B cell (primary cell): Measurements from ENCODE around the gene FERMT3. TPM values are rescaled to one million over a fixed set of nuclear protein-coding genes. Genes with fewer than 3 reads are reported as not detected.

Source experiments
- ATAC-seq: fragments of 200-7000 bp; cut with Tn5 transposase; one replicate; pipeline ENCODE4 v1.10.0; 2021; ENCODE audit warnings: low read depth, mild to moderate bottlenecking, moderate number of reproducible peaks, moderate library complexity
- CTCF ChIA-PET: fragments of 350-600 bp; sonication (Branson Sonifier 250); formaldehyde crosslinking; loops from one replicate; lab custom pipeline; 2021; ENCODE audit warnings: antibody characterized with exemption, inconsistent platforms; lab: Charles Lee
- POLR2A ChIA-PET: fragments of 350-600 bp; sonication (Branson Sonifier 250); formaldehyde crosslinking; loops from one replicate; lab custom pipeline; 2021; ENCODE audit warnings: antibody characterized with exemption; lab: Charles Lee
- DNase-seq: peaks from one replicate; pipeline ENCODE4 v3.0.0; 2013
- H2AFZ ChIP-seq: 2 replicates; pipeline ENCODE4 v1.6.1; 2012; ENCODE audit warnings: mild to moderate bottlenecking, low read depth, low read length; ENCODE audit not compliant: insufficient read depth, poor library complexity, severe bottlenecking
- H3K27ac ChIP-seq, 2 donors: 1 replicate in 1 of 2; 2 replicates in 1 of 2; pipeline ENCODE4 v1.5.1; 2012 to 2013; ENCODE audit warnings: low read length in 2 of 2, mild to moderate bottlenecking in 2 of 2, moderate library complexity in 1 of 2
- H3K27me3 ChIP-seq, 4 experiments: fragments of 200-600 bp in 1 of 4; sonication (generic) in 1 of 4; replicated peaks in 1 of 4; 1 replicate in 2 of 4; 2 replicates in 2 of 4; pipeline versions ENCODE4 v1.6.1 to v1.7.0; 2013 to 2016; ENCODE audit warnings: low read length in 3 of 4, mild to moderate bottlenecking in 2 of 4, mixed read lengths in 1 of 4, moderate library complexity in 1 of 4; ENCODE audit not compliant: insufficient read depth in 4 of 4, control insufficient read depth in 3 of 4; ENCODE audit errors: control extremely low read depth in 1 of 4
- H3K36me3 ChIP-seq, 2 experiments: replicated peaks in 1 of 2; 1 replicate in 1 of 2; 2 replicates in 1 of 2; pipeline versions ENCODE4 v1.6.1 to v1.7.1; 2013; ENCODE audit warnings: low read length in 1 of 2; ENCODE audit not compliant: insufficient read depth in 2 of 2, control insufficient read depth in 1 of 2; ENCODE audit errors: control extremely low read depth in 1 of 2, extremely low read depth in 1 of 2
- H3K4me1 ChIP-seq, 2 donors: fragments of 200-600 bp in 1 of 2; sonication (generic) in 1 of 2; 1 replicate in 1 of 2; 2 replicates in 1 of 2; pipeline versions ENCODE4 v1.5.1 to v1.6.1; 2013 to 2017; ENCODE audit warnings: low read length in 2 of 2; ENCODE audit not compliant: control insufficient read depth in 2 of 2, insufficient read depth in 2 of 2
- H3K4me2 ChIP-seq: replicated peaks from 2 replicates; pipeline ENCODE3; 2012; ENCODE audit warnings: mild to moderate bottlenecking, low read depth, low read length; ENCODE audit not compliant: poor library complexity, severe bottlenecking
- H3K4me3 ChIP-seq, 5 experiments: fragments of 200-600 bp in 1 of 5; sonication (generic) in 1 of 5; 1 replicate in 3 of 5; 2 replicates in 2 of 5; pipeline versions ENCODE4 v1.5.1 to v1.7.0; 2011 to 2016; ENCODE audit warnings: low read length in 4 of 5, mild to moderate bottlenecking in 4 of 5, low read depth in 2 of 5, control low read depth in 1 of 5, moderate library complexity in 1 of 5; ENCODE audit not compliant: insufficient read depth in 1 of 5; ENCODE audit errors: control extremely low read depth in 1 of 5, extremely low read depth in 1 of 5
- H3K79me2 ChIP-seq: fragments of 200-600 bp; sonication (generic); one replicate; pipeline ENCODE4 v1.6.0; 2016; ENCODE audit warnings: low read length; ENCODE audit not compliant: control insufficient read depth, insufficient read depth
- H3K9ac ChIP-seq: fragments of 200-600 bp; sonication (generic); 2 replicates; pipeline ENCODE4 v1.6.1; 2017; ENCODE audit warnings: mild to moderate bottlenecking, low read length, moderate library complexity
- H3K9me3 ChIP-seq, 3 donors: one replicate each; pipeline versions ENCODE4 v1.6.1 to v1.7.1; 2013; ENCODE audit warnings: low read length in 2 of 3; ENCODE audit not compliant: control insufficient read depth in 2 of 3, insufficient read depth in 1 of 3; ENCODE audit errors: control extremely low read depth in 1 of 3
- H4K20me1 ChIP-seq: 2 replicates; pipeline ENCODE4 v1.6.0; 2012; ENCODE audit warnings: mild to moderate bottlenecking, low read length; ENCODE audit not compliant: insufficient read depth, control insufficient read depth, poor library complexity, severe bottlenecking
- H3K27ac Mint-ChIP-seq: one replicate; pipeline ENCODE4 v1.8.0; 2021; ENCODE audit warnings: mixed read lengths
- H3K27me3 Mint-ChIP-seq: one replicate; pipeline ENCODE4 v1.8.0; 2021; ENCODE audit warnings: mixed read lengths
- H3K4me1 Mint-ChIP-seq: one replicate; pipeline ENCODE4 v1.8.0; 2021; ENCODE audit warnings: mixed read lengths
- H3K4me3 Mint-ChIP-seq: one replicate; pipeline ENCODE4 v1.8.0; 2021; ENCODE audit warnings: mixed read lengths
- H3K9me3 Mint-ChIP-seq: one replicate; pipeline ENCODE4 v1.8.0; 2022; ENCODE audit warnings: mixed read lengths; ENCODE audit not compliant: insufficient read depth
- CTCF ChIP-seq: fragments of 200-600 bp; IDR thresholded peaks from one replicate; pipeline ENCODE4 v1.8.0; 2022; ENCODE audit warnings: antibody characterized with exemption, mild to moderate bottlenecking
- EZH2 ChIP-seq: IDR thresholded peaks from 2 replicates; pipeline ENCODE4 v1.6.1; 2012; ENCODE audit warnings: borderline replicate concordance, low read depth, mild to moderate bottlenecking, moderate library complexity, low read length; ENCODE audit not compliant: insufficient read depth, poor library complexity, severe bottlenecking
- WGBS: methylation state at CpG from one replicate; pipeline ENCODE4 v1.1.5; 2013; ENCODE audit warnings: missing lambda C conversion rate; ENCODE audit not compliant: insufficient coverage; 5-methylcytosine and 5-hydroxymethylcytosine counted together
- intact Hi-C: fragments of 100-400 bp; cut with micrococcal nuclease; formaldehyde crosslinking; loops from one replicate; pipeline ENCODE4 v1.10.0; 2022
- polyA plus RNA-seq: library from polyadenylated mRNA; depleted of rRNA; stranded (reverse); fragments of >200 nt; gene quantifications from 2 replicates; pipeline ENCODE4 v1.2.3, GENCODE V29; 2012
- total RNA-seq, 2 donors: library from RNA; stranded (reverse); fragments of 120-200 nt in 1 of 2; gene quantifications; 1 replicate in 1 of 2; 2 replicates in 1 of 2; pipeline versions ENCODE4 v1.2.3 to v1.2.4, GENCODE V29; 2013 to 2022

FERMT3 gene
- total and polyA plus RNA-seq, 2 donors (not counting 1 experiment from before 2014, with no cell fraction given) = 96.2 to 170 TPM

GRCh38 chr11:64267207-64267945 lies 60.9 kb downstream of the FERMT3 start:
- Mint-ChIP-seq H3K4me1 (peaks cover 19% of the 10 kb centered on the region), H3K27me3 (no peaks in the 10 kb centered on the region), H3K27ac (peak overlapping the region; percentile 56), H3K9me3 (no peaks in the 10 kb centered on the region), H3K4me3 (no peak overlapping the region)
- H3K27ac ChIP-seq = no peak overlapping the region
- H3K27me3 ChIP-seq = no peaks in the 10 kb centered on the region
- intact Hi-C loops = no loop called here
- H3K9me3 ChIP-seq = peaks cover 0 to 3% (median 0%) of the 10 kb centered on the region in 3 donors
- WGBS = 92% methylated on average over 16 of the region's 27 CpGs
- peaks cover 14 to 29% of the 10 kb centered on the region in 2 donors for H3K4me1 ChIP-seq
- H2AFZ ChIP-seq = no peak overlapping the region
- ATAC-seq (no peak), DNase-seq (no peak)
- CTCF ChIA-PET = interaction anchor here (1.0 to 5.7 kb wide), 4 partner anchors 17 to 62 kb away, joined by 3 to 51 read pairs (median 24); partner anchors contain the start of genes FERMT3, PLCB3 and PPP1R14B
- POLR2A ChIA-PET = no interaction called here
- H3K9ac ChIP-seq = no peak overlapping the region
- no peaks in the 10 kb centered on the region for H3K79me2 ChIP-seq
- H3K4me2 ChIP-seq = peak overlapping the region; percentile 92
- H3K4me3 ChIP-seq = no peak overlapping the region
- TF ChIP-seq EZH2 = no peak
- no peak for TF ChIP-seq CTCF
- H3K36me3 ChIP-seq = no peaks in the 10 kb centered on the region
- no peaks in the 10 kb centered on the region for H4K20me1 ChIP-seq
